Liver (tissue), 9 donors: ENCODE measurements around the gene AK5. TPM values are rescaled to one million over a fixed set of nuclear protein-coding genes. Genes with fewer than 3 reads are reported as not detected.
"Not testable (repeated sequence)": the region's sequence is repeated elsewhere in the genome, so short reads cannot be mapped to it uniquely, and the experiment has no call there.

Source experiments
- DNase-seq: peaks from one replicate; pipeline ENCODE4 v3.0.0-alpha.2; 2017; ENCODE audit warnings: low spot score
- H3K27ac ChIP-seq, 2 donors: one replicate each; pipeline ENCODE4 v1.7.0; 2013; ENCODE audit warnings: inconsistent platforms in 2 of 2, low read length in 2 of 2, control low read depth in 1 of 2, low read depth in 1 of 2, mild to moderate bottlenecking in 1 of 2
- H3K27me3 ChIP-seq, 4 donors: one replicate each; pipeline versions ENCODE4 v1.6.1 to v1.7.0; 2013; ENCODE audit warnings: low read length in 3 of 4, inconsistent platforms in 1 of 4, mild to moderate bottlenecking in 1 of 4, moderate library complexity in 1 of 4; ENCODE audit not compliant: control insufficient read depth in 4 of 4, insufficient read depth in 4 of 4
- H3K36me3 ChIP-seq, 4 donors: one replicate each; pipeline versions ENCODE4 v1.6.1 to v1.7.0; 2013; ENCODE audit warnings: low read length in 3 of 4, mild to moderate bottlenecking in 3 of 4, low read depth in 1 of 4, moderate library complexity in 1 of 4; ENCODE audit not compliant: control insufficient read depth in 4 of 4, insufficient read depth in 3 of 4
- H3K4me1 ChIP-seq, 4 donors: one replicate each; pipeline versions ENCODE4 v1.6.1 to v1.7.0; 2013; ENCODE audit warnings: low read length in 3 of 4, mild to moderate bottlenecking in 3 of 4, moderate library complexity in 1 of 4; ENCODE audit not compliant: control insufficient read depth in 4 of 4, insufficient read depth in 4 of 4
- H3K4me3 ChIP-seq, 3 donors: one replicate each; pipeline versions ENCODE4 v1.6.1 to v1.7.0; 2013; ENCODE audit warnings: low read length in 3 of 3, control low read depth in 1 of 3, low read depth in 1 of 3, mild to moderate bottlenecking in 1 of 3
- H3K9ac ChIP-seq, 2 donors: one replicate each; pipeline ENCODE4 v1.7.0; 2013; ENCODE audit warnings: low read length in 2 of 2, mild to moderate bottlenecking in 2 of 2, moderate library complexity in 2 of 2, control low read depth in 1 of 2, low read depth in 1 of 2
- H3K9me3 ChIP-seq, 4 donors: one replicate each; pipeline versions ENCODE4 v1.6.1 to v1.7.0; 2013; ENCODE audit warnings: low read length in 3 of 4; ENCODE audit not compliant: control insufficient read depth in 4 of 4
- EGR1 ChIP-seq, 2 donors: IDR thresholded peaks; 2 replicates each; pipeline ENCODE4 v1.6.1; 2016 to 2018; ENCODE audit warnings: antibody characterized with exemption in 2 of 2, low read depth in 2 of 2
- FOXA1 ChIP-seq: IDR thresholded peaks from 2 replicates; pipeline ENCODE4 v1.6.1; 2016; ENCODE audit warnings: antibody characterized with exemption
- GABPA ChIP-seq, 2 donors: IDR thresholded peaks in 1 of 2; conservative IDR thresholded peaks in 1 of 2; 2 replicates each; pipeline ENCODE4 v1.6.1; 2016; ENCODE audit warnings: antibody characterized with exemption in 2 of 2, mild to moderate bottlenecking in 1 of 2, moderate library complexity in 1 of 2
- HNF4A ChIP-seq, 2 donors: conservative IDR thresholded peaks; 2 replicates each; pipeline ENCODE4 v1.6.1; 2016; ENCODE audit warnings: antibody characterized with exemption in 2 of 2, mild to moderate bottlenecking in 2 of 2
- JUND ChIP-seq, 2 donors: IDR thresholded peaks; 2 replicates each; pipeline ENCODE4 v1.6.1; 2016; ENCODE audit warnings: antibody characterized with exemption in 2 of 2
- NR2F2 ChIP-seq: IDR thresholded peaks from 2 replicates; pipeline ENCODE4 v1.6.1; 2016; ENCODE audit warnings: antibody characterized with exemption
- RAD21 ChIP-seq, 2 donors: IDR thresholded peaks; 2 replicates each; pipeline ENCODE4 v1.6.1; 2016; ENCODE audit warnings: antibody characterized with exemption in 2 of 2, mild to moderate bottlenecking in 2 of 2
- RXRA ChIP-seq, 2 donors: IDR thresholded peaks; 2 replicates each; pipeline ENCODE4 v1.6.1; 2017 to 2018; ENCODE audit warnings: antibody characterized with exemption in 2 of 2, mild to moderate bottlenecking in 1 of 2
- SP1 ChIP-seq: IDR thresholded peaks from 2 replicates; pipeline ENCODE4 v1.6.1; 2018; ENCODE audit warnings: antibody characterized with exemption, mild to moderate bottlenecking
- TAF1 ChIP-seq: conservative IDR thresholded peaks from 2 replicates; pipeline ENCODE4 v1.6.1; 2016; ENCODE audit warnings: antibody characterized with exemption, mild to moderate bottlenecking
- YY1 ChIP-seq: IDR thresholded peaks from 2 replicates; pipeline ENCODE4 v1.6.1; 2016; ENCODE audit warnings: antibody characterized with exemption, mild to moderate bottlenecking
- WGBS: extraction: QIAGEN DNeasy Blood & Tissue Kit; methylation state at CpG from one replicate; pipeline ENCODE4 v1.1.7; 2013; 5-methylcytosine and 5-hydroxymethylcytosine counted together
- polyA plus RNA-seq, 2 donors: library from polyadenylated mRNA; stranded (reverse) in 1 of 2; unstranded in 1 of 2; fragments of 200-250 nt in 1 of 2; fragments of >200 nt in 1 of 2; fragmentation: Nextera tagmentation in 1 of 2; extraction: Ambion mirVana in 1 of 2; gene quantifications; one replicate each; pipeline versions ENCODE4 v1.2.1 to v1.2.3, GENCODE V29; 2013 to 2015
- total RNA-seq, 2 donors: library from RNA; depleted of rRNA; stranded (reverse); fragments of >200 nt; gene quantifications; one replicate each; pipeline ENCODE4 v1.2.3, GENCODE V29; 2014
- TF ChIP-seq, protein P1 (sequence below): fragments of 150-350 bp; IDR thresholded peaks from 2 replicates; pipeline ENCODE4 v1.5.1; 2017; ENCODE audit warnings: improper control_type of control experiment, low read depth, low read length; ENCODE audit not compliant: missing input control
- TF ChIP-seq, protein P2 (sequence below): IDR thresholded peaks from 2 replicates; pipeline ENCODE4 v1.6.1; 2016; ENCODE audit warnings: antibody characterized with exemption
- TF ChIP-seq, protein P3 (sequence below): IDR thresholded peaks from 2 replicates; pipeline ENCODE4 v1.6.1; 2016; ENCODE audit warnings: antibody characterized with exemption
- TF ChIP-seq, protein P4 (sequence below): IDR thresholded peaks from 2 replicates; pipeline ENCODE4 v1.6.1; 2016; ENCODE audit warnings: antibody characterized with exemption
- TF ChIP-seq, protein P5 (sequence below): IDR thresholded peaks from 2 replicates; pipeline ENCODE4 v1.6.1; 2016; ENCODE audit warnings: antibody characterized with exemption, mild to moderate bottlenecking
- donor health status: healthy.
- donor health status: healthy.
- donor health status: healthy.
- donor health status: healthy.
- donor health status: healthy.

Gene AK5
- total and polyA plus RNA-seq, 4 donors: 0.12 to 0.33 (median 0.23) TPM

DNA sequence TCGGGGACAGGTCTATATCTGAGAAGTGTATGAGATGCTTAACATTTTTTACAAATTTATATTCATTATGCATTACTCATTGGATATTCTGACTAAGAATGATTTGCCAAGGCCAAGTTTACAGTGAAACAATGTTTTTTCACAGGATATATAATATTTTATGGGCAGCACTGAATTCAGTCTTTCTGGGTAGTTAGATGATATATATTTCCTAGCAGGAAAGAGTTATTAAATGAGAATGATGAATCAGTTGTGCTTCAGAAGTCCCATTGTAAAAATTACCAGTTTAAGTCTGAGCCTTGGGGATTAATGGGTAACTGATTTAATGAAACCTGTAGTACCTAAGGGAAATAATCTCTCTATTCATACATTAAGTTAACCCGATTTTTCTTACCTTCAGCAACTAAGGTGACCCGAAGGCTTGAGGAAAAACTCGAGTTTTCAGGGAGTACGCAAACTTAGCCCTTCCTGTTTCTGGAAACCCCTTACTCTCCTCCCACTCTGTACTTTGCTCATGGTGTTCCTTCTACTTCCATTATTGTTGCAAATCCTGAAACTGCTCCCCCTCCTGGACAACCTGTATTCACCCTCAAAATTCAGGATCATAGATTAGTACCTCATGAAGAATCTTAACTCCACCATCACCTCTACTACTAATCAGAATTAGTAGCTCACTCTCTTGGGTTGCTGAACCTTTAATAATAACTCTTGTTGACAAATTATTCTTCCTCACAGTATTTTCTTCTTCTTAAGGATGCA lies 135.1 kb downstream of the AK5 start:
- no peak for DNase-seq
- no peaks in the 10 kb centered on the region for H3K27me3 ChIP-seq
- H3K27ac ChIP-seq: no peak overlapping the region
- H3K9me3 ChIP-seq: no peaks in the 10 kb centered on the region
- H3K4me3 ChIP-seq: no peak overlapping the region
- H3K4me1 ChIP-seq: no peaks in the 10 kb centered on the region
- no peaks in the 10 kb centered on the region for H3K36me3 ChIP-seq
- TF ChIP-seq YY1 (no peak), RAD21 (IDR thresholded peaks at IDR 0.05) (peak; percentile 33 to 59)
- TF ChIP-seq, protein P1, sequence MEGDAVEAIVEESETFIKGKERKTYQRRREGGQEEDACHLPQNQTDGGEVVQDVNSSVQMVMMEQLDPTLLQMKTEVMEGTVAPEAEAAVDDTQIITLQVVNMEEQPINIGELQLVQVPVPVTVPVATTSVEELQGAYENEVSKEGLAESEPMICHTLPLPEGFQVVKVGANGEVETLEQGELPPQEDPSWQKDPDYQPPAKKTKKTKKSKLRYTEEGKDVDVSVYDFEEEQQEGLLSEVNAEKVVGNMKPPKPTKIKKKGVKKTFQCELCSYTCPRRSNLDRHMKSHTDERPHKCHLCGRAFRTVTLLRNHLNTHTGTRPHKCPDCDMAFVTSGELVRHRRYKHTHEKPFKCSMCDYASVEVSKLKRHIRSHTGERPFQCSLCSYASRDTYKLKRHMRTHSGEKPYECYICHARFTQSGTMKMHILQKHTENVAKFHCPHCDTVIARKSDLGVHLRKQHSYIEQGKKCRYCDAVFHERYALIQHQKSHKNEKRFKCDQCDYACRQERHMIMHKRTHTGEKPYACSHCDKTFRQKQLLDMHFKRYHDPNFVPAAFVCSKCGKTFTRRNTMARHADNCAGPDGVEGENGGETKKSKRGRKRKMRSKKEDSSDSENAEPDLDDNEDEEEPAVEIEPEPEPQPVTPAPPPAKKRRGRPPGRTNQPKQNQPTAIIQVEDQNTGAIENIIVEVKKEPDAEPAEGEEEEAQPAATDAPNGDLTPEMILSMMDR: peak; percentile 19
- no peak overlapping the region for H3K9ac ChIP-seq
- 80% methylated on average over 5 of the region's 5 CpGs for WGBS

DNA sequence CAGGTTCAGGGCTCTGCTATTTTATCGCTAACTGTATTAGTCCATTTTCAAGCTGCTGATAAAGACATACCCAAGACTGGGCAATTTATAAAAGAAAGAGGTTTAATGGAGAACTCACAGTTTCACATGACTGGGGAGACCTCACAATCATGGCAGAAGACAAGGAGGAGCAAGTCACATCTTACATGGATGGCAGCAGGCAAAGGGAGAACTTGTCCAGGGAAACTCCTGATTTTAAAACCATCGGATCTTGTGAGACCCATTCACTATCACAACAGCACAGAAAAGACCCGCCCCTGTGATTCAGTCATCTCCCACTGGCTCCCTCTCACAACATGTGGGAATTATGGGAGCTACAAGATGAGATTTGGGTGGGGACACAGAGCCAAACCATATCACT lies 136.2 kb downstream of the AK5 start:
- H3K36me3 ChIP-seq, H3K4me1 ChIP-seq, H3K9ac ChIP-seq, H3K27ac ChIP-seq, H3K4me3 ChIP-seq, DNase-seq, H3K27me3 ChIP-seq, H3K9me3 ChIP-seq: not testable (repeated sequence)
- WGBS: 87% methylated on average over 3 of the region's 3 CpGs

DNA sequence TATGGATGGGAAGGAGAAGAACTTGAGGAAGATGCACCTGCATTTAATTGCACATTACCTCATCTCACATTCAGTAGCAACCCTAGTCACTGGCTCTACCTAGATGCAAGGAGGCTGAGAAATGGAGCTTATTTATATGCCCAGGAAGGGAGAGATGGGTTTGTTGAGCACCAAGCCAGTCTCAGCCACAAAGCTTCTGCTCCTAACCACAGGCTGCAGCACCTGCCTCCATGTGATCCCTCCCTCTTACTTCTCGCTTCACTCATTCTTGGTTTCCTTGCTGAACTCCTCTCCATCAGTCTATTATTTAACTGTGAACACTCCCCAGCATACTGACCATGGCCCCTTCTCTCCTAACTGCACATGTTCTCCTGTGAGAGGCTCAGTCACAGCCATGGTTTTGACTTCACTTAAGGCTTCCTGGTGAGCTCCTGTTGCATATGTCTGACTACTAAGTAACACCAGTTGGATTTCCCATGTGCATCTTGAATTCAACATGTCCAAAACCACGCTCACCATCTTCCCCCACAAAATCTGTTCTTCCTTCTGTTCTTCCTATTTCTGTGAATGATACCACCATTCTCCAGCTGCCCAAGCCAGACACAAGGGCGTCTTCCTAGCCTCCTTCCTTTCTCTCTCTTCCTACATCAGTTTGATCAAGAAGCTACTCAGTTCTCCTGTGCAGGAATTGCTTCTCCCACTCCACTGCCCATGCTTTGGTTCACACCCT lies 139.8 kb downstream of the AK5 start:
- Histone ChIP-seq H3K9ac (no peak overlapping the region), H3K9me3 (no peaks in the 10 kb centered on the region), H3K27ac (no peak overlapping the region), H3K27me3 (no peaks in the 10 kb centered on the region), H3K36me3 (no peaks in the 10 kb centered on the region), H3K4me1 (no peaks in the 10 kb centered on the region), H3K4me3 (no peak overlapping the region)
- DNase-seq: no peak
- WGBS: 79% methylated on average over 3 of the region's 3 CpGs
- TF ChIP-seq FOXA1: no peak
- no peak for TF ChIP-seq JUND (IDR thresholded peaks at IDR 0.05)
- TF ChIP-seq EGR1 (IDR thresholded peaks at IDR 0.05; ENCODE audit: low read depth in 2 of 2): no peak
- no peak for TF ChIP-seq RXRA (IDR thresholded peaks at IDR 0.05)
- TF ChIP-seq, protein P2, sequence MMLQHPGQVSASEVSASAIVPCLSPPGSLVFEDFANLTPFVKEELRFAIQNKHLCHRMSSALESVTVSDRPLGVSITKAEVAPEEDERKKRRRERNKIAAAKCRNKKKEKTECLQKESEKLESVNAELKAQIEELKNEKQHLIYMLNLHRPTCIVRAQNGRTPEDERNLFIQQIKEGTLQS: no peak
- TF ChIP-seq HNF4A (conservative IDR thresholded peaks at IDR 0.05): no peak
- TF ChIP-seq, protein P3, sequence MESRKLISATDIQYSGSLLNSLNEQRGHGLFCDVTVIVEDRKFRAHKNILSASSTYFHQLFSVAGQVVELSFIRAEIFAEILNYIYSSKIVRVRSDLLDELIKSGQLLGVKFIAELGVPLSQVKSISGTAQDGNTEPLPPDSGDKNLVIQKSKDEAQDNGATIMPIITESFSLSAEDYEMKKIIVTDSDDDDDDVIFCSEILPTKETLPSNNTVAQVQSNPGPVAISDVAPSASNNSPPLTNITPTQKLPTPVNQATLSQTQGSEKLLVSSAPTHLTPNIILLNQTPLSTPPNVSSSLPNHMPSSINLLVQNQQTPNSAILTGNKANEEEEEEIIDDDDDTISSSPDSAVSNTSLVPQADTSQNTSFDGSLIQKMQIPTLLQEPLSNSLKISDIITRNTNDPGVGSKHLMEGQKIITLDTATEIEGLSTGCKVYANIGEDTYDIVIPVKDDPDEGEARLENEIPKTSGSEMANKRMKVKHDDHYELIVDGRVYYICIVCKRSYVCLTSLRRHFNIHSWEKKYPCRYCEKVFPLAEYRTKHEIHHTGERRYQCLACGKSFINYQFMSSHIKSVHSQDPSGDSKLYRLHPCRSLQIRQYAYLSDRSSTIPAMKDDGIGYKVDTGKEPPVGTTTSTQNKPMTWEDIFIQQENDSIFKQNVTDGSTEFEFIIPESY: no peak
- TF ChIP-seq, protein P4, sequence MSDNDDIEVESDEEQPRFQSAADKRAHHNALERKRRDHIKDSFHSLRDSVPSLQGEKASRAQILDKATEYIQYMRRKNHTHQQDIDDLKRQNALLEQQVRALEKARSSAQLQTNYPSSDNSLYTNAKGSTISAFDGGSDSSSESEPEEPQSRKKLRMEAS: no peak
- no peak for TF ChIP-seq GABPA (IDR thresholded peaks at IDR 0.05 in 1 of 2, conservative IDR thresholded peaks at IDR 0.05 in 1 of 2)
- TF ChIP-seq, protein P1: no peak
- TF ChIP-seq YY1: no peak
- no peak for TF ChIP-seq SP1
- TF ChIP-seq, protein P5, sequence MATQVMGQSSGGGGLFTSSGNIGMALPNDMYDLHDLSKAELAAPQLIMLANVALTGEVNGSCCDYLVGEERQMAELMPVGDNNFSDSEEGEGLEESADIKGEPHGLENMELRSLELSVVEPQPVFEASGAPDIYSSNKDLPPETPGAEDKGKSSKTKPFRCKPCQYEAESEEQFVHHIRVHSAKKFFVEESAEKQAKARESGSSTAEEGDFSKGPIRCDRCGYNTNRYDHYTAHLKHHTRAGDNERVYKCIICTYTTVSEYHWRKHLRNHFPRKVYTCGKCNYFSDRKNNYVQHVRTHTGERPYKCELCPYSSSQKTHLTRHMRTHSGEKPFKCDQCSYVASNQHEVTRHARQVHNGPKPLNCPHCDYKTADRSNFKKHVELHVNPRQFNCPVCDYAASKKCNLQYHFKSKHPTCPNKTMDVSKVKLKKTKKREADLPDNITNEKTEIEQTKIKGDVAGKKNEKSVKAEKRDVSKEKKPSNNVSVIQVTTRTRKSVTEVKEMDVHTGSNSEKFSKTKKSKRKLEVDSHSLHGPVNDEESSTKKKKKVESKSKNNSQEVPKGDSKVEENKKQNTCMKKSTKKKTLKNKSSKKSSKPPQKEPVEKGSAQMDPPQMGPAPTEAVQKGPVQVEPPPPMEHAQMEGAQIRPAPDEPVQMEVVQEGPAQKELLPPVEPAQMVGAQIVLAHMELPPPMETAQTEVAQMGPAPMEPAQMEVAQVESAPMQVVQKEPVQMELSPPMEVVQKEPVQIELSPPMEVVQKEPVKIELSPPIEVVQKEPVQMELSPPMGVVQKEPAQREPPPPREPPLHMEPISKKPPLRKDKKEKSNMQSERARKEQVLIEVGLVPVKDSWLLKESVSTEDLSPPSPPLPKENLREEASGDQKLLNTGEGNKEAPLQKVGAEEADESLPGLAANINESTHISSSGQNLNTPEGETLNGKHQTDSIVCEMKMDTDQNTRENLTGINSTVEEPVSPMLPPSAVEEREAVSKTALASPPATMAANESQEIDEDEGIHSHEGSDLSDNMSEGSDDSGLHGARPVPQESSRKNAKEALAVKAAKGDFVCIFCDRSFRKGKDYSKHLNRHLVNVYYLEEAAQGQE: no peak
- TF ChIP-seq TAF1: no peak
- no peak for TF ChIP-seq NR2F2
